ENCODE data around the gene MBD5.

MBD5 gene

DNA sequence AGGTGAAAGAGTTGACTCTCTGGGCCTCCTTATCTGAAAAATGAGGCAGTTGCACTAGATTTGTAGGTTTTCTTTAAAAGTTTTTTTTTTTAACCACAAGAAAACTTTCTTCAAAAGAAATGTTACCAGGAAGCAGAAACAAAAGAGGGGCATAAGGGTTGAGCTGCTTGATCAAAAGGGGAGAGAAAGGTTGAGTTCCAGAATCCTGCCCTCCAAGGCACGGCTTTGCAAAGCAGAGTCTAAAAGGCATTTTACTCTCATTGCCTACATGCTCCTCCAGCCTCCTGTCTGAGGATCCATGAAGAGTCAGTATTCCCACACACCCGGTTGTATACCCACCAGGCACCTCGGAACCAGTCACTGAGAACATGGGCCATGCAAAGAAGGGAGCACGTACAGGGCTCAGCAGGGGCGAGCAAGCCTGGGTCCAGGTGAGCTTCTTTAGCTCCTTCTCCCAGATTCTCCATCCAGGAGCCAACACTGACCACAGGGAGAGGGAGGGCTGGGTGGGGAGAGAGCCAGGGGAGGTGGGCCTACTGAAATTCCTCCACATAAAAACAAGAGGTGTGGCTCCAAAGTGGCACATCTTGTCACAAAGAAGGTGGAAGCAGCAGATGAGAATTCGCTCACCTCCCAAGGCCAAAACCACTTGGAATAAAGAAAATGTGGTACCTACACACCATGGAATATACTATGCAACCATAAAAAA, 507.6 kb downstream of the MBD5 start:
- no peak for TF ChIP-seq CTCF (IDR thresholded peaks at IDR 0.05; ENCODE audit: borderline replicate concordance, control extremely low read depth, extremely low read depth, insufficient read depth, missing control alignments)
- DNase-seq (ENCODE audit: low spot score): no peak
- in situ Hi-C loops (cut with MboI; ENCODE audit: low sequenced_read_pairs, unreplicated experiment): loop anchor here (10.0 kb wide), 1 partner anchor 534 kb away; no protein-coding TSS in a partner anchor

GRCh38 chr2:148529745-148530144, 508.9 kb downstream of the MBD5 start:
- in situ Hi-C loops (cut with MboI; ENCODE audit: low sequenced_read_pairs, unreplicated experiment): loop anchor here (10.0 kb wide), 1 partner anchor 535 kb away; no protein-coding TSS in a partner anchor
- no peak for TF ChIP-seq CTCF (IDR thresholded peaks at IDR 0.05; ENCODE audit: borderline replicate concordance, control extremely low read depth, extremely low read depth, insufficient read depth, missing control alignments)
- DNase-seq (ENCODE audit: low spot score): no peak

- TF ChIP-seq CTCF (IDR thresholded peaks at IDR 0.05; ENCODE audit: borderline replicate concordance, control extremely low read depth, extremely low read depth, insufficient read depth, missing control alignments): no peak
- in situ Hi-C loops (cut with MboI; ENCODE audit: low sequenced_read_pairs, unreplicated experiment): no loop called here
- no peak for DNase-seq (ENCODE audit: low spot score)
Observed at GRCh38 chr2:148530350-148530749, 509.5 kb downstream of the MBD5 start.

DNA sequence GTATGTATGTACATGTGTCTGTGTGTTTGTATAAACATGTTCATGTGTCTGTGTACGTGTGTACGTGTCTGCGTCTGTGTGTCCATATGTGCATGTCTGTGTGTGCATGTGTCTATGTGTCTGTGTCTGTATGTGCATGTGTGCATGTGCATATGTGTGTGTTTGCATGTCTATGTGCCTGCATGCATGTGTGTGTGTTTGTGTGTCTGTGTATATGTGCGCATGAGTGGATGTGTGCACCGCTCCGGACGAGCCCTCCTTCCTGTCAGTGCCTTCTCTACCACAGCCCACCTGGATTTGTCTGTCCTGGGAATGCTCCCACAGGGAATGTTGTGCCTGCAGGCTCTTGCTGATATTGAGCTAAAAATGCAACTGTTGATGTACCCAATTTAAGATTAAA, 510.3 kb downstream of the MBD5 start:
- no peak for DNase-seq (ENCODE audit: low spot score)
- TF ChIP-seq CTCF (IDR thresholded peaks at IDR 0.05; ENCODE audit: borderline replicate concordance, control extremely low read depth, extremely low read depth, insufficient read depth, missing control alignments): no peak
- in situ Hi-C loops (cut with MboI; ENCODE audit: low sequenced_read_pairs, unreplicated experiment): no loop called here

GRCh38 chr2:148531669-148532428, 511.0 kb downstream of the MBD5 start:
- in situ Hi-C loops (cut with MboI; ENCODE audit: low sequenced_read_pairs, unreplicated experiment): no loop called here
- no peak for DNase-seq (ENCODE audit: low spot score)
- no peak for TF ChIP-seq CTCF (IDR thresholded peaks at IDR 0.05; ENCODE audit: borderline replicate concordance, control extremely low read depth, extremely low read depth, insufficient read depth, missing control alignments)

DNA sequence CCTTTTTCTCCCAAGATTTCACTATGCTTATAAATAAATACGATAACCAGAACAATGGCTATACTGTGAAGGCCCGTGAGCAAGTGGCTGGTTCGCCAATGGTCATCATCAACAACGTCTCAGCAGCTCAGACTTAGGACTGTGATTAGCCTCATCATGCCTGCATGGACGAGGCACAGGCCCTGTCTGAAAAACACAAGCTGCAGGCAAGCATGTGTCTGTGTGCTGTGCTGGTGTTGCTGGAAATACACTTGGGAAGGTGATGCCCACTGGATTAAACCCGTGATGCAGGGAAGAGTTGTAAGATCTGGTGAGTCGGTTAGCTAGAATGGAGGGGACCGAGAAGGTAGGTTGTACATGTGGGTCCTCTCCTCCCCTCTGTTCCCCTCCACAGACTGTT, 512.1 kb downstream of the MBD5 start:
- in situ Hi-C loops (cut with MboI; ENCODE audit: low sequenced_read_pairs, unreplicated experiment): no loop called here

More for the DNA sequence above, 512.1 kb downstream of the MBD5 start:
- no peak for TF ChIP-seq CTCF (IDR thresholded peaks at IDR 0.05; ENCODE audit: borderline replicate concordance, control extremely low read depth, extremely low read depth, insufficient read depth, missing control alignments)
- DNase-seq (ENCODE audit: low spot score): no peak

Measured in GM13976 (cell line).